SK-MEL-5 (cell line): Measurements from ENCODE around the gene JADE2. TPM values are rescaled to one million over a fixed set of nuclear protein-coding genes. Genes with fewer than 3 reads are reported as not detected.

ENCODE experiments used
- DNase-seq: peaks from one replicate; pipeline ENCODE4 v3.0.0-alpha.2; 2016; ENCODE audit warnings: low read depth, low spot score
- in situ Hi-C: cut with HindIII; loops from 2 replicates; pipeline ENCODE4 v1.10.0; 2016; ENCODE audit warnings: low sequenced_read_pairs, high pct_unique_total_duplicates, low pct_unique_long_range_greater_than_20kb
- total RNA-seq: library from RNA; depleted of rRNA; stranded (reverse); fragments of >200 nt; shearing (Covaris generic); gene quantifications from 2 replicates; pipeline ENCODE4 v1.2.3, GENCODE V29; 2014

Gene JADE2
- total RNA-seq, 1 experiment from 2014 or later, result 21.8 TPM

DNA sequence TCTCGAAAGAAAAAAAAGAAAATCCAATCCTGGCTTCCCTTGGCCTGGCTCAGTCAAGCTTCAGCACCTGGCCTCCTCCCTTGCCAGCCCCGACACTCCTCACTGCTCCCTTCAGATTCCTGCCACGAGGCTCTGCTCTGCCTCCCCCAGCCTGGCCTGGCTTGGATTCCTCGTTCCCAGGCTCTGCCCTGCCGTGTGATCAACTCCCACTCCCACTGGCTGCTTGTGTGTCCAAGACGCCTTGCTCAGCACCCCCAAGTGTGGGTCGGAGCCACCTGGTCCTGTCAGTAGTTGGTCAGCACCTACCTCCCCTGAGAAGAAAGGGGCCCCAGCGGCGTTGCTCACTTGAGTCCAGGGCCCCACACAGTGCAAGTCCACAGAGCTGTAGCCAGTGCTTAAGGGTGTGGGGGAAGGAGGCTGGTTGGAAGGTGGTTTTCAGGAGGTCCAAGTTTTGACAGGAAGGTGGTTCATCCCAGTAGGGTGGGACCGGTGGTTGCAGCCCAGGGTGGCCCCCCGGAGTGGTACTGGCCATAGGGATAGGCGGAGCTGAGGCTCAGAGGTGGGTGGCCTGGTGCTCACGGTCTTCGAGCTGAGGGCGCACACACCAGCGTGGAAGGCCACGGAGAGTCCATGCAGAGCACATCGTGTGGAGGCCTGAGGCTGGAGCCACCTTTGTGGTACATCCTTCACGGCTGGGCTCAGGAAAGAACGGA, 46.4 kb downstream of the JADE2 start:
- DNase-seq, result no peak
- in situ Hi-C loops, result no loop called here

DNA sequence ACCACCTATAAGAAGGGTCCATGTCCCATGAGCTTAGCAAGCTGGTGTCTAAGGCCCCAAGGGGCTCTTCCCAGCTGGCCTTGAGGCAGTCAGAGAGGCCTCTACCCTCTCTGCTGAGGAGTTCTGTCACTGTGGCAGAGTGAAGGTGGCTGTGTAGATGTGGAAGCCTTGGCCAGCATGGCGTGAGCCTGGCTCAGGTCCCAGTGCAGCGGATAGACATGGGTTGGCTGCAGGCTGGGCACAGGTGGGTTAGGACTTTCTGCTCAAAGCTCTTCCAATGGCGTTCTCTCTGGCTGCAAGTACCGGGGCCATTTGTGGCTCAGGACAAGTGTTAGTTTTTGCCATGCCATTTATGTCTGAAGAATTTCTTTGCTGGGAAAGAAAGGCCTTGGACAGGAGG, 47.3 kb downstream of the JADE2 start:
- in situ Hi-C loops, result no loop called here
- DNase-seq, result no peak

DNA sequence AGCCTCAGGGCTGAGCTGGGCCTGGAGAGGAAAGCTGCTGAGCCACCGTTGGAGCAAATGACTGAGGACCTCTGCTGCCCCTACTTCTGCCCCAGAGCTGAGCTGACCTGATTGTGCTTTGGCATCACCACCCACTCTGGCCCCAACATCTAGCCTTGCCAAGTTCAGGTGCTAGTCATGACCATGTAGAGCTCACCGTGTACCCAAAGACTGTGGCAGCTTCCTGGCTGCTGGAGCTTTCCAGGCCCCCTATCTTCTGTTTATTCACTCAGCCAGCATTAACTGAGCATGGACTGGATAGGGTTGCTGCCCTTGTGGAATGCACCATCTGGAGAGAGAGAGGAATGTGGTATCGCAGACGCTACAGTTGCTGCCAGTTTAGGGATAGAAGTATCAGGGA, 49.1 kb downstream of the JADE2 start:
- no peak for DNase-seq
- in situ Hi-C loops, result no loop called here

GRCh38 chr5:134575316-134575715, 49.8 kb downstream of the JADE2 start:
- no peak for DNase-seq
- in situ Hi-C loops, result no loop called here

GRCh38 chr5:134576386-134577021, 51.0 kb downstream of the JADE2 start:
- in situ Hi-C loops, result no loop called here
- DNase-seq, result no peak

DNA sequence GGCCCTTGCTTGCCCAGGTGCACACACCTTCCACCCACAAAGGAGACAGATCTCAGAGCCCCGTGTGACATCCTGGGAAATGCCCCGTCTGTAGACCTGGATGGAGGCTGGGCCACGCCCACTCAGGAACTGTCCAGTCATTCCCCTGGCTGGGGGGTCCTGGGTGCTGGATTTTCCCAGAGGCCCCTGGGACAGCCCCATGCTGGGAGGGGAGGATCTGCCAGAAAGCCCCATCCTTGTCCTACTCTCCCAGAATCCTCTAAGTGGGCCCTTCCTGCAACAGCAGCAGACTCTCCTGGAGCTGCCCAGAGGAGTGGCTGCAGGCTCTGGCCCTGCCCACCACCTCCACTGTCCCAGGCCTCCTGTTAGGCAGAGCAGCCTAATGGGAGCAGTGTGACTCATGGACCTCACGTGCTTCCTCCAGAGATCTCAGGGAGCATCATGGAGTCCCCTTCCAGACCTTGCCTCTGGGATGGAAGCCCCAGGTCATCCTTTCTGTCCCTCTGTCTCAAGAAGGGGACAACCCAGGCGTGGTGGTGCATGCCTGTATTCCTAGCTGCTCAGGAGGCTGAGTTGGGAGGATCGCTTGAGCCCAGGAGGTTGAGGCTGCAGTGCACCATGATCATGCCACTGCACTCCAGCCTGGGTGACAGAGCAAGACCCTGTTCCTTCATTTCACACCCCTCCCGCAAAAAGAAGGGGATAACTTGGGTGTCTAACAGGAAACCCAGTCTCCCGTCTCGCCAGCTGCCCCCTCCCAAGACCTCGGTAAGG, 51.7 kb downstream of the JADE2 start:
- in situ Hi-C loops, result no loop called here
- peak; percentile 57 for DNase-seq

DNA sequence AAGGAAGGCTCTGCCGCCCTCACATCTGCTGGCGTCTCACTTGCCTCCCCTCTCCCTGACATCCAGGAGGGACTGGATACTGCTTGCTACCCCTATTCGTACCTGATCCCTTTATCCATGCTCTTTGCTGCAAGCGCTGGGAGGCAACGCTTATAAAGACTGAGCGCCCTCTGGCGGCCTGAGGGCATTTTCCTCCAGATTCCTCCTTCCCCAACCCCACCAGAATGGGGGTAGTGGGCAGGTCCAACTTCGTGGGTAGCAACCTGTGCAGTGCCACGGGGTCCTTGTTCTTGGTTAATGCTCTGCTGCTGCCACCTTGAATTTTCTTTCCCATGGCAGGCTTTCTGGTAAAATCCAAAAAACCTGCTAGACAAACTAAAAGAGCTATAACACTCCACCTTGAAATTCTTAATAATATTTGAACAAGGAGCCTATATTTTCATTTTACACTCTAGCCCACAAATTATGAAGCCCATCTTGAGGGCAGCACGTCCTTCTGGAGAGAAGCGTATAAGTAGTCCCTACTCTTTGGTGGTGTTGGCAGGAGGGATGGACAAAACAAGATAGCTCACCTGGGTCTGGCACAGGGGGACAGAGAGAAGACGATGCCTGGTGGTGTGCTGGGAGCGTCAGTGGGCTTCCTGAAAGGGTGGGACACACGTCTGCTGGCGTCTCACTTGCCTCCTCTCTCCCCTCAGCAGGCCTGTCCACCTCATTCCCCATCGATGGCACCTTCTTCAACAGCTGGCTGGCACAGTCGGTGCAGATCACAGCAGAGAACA, 52.5 kb downstream of the JADE2 start:
- in situ Hi-C loops, result no loop called here
- peak; percentile 86 for DNase-seq

DNA sequence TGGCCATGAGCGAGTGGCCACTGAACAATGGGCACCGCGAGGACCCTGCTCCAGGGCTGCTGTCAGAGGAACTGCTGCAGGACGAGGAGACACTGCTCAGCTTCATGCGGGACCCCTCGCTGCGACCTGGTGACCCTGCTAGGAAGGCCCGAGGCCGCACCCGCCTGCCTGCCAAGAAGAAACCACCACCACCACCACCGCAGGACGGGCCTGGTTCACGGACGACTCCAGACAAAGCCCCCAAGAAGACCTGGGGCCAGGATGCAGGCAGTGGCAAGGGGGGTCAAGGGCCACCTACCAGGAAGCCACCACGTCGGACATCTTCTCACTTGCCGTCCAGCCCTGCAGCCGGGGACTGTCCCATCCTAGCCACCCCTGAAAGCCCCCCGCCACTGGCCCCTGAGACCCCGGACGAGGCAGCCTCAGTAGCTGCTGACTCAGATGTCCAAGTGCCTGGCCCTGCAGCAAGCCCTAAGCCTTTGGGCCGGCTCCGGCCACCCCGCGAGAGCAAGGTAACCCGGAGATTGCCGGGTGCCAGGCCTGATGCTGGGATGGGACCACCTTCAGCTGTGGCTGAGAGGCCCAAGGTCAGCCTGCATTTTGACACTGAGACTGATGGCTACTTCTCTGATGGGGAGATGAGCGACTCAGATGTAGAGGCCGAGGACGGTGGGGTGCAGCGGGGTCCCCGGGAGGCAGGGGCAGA, 53.3 kb downstream of the JADE2 start:
- in situ Hi-C loops, result no loop called here

DNA sequence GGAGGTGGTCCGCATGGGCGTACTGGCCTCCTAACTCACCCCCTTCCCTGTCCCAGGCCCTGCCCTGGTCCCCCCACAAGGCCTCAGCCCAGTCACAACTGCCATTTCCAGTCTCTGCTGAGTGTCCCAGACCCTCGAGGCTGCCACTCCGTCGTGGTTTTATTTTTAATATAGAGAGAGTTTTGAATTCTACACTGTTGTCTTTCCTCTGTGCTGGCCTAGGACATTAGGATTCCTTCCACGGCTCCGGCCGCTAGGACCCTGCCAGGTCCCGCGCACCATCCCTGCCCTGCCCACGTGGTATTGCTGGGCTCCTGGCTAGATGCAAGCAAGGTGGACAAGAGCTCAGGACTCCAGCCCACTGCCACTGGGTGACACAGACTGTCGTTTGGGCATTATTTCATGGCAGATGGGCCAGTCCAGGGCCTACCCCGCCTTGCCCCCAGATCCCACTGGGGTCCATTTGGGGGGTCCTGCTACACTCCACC, 53.9 kb downstream of the JADE2 start:
- DNase-seq, result no peak
- in situ Hi-C loops, result no loop called here

More for the DNA sequence above, 53.3 kb downstream of the JADE2 start:
- no peak for DNase-seq

DNA sequence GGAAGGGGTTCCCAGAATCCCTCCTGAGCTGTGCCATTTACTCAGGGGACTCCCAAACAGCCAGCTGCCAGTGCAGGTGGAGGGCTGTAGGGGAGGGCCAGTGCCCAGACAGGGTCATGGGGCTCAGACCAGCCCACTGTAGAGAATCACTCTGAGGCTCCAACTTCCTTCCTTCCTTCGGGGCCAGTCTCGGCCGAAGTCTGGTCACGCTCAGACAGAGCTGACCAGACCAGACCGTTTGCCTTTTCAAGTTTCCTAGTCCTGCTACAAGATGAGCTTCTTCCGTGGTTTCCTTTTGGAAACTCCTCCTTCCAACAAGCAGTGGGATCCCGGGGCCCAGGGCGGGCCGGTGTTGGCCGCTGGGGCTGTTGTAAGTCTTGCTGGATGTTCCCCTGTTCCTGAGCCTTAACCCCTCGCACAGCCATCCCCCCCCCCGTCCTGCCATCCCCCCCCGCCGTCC, 54.6 kb downstream of the JADE2 start:
- DNase-seq, result no peak
- in situ Hi-C loops, result no loop called here

DNA sequence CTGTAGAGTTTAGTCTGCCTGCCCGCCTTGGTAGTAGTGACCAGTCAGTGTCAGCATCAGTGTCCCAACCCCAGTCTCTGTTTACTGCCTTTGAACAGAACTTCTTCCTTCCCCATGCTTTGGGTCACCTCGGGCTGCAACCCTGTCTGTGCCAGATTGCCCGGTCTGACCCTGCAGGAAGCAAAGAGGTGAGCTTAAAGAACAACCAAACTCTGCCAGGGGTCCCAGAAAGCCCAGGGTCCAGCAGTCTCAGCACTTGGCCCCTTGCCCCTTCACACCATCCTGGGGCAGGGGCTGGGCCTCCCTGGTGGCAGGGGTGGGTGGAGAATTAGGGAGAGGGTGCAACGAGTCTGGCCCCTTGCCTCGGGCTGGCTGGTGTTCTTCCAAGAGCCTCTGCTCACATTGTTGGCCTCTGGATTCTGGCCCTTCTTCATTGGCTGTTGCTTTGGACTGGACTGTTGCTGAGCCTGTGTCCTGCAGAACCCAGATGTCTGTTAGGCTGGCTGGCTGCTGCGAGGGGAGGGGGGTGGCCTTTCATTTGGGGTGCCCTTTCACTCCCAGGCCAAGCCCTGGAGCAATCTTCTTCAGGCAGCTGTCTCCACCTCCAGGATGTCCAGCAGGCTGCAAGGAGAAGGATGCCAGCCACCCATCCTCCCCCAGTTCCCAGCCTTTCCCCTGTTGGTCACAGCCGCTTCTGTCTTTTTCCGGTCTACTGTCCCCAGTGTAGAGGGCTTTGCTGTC, 55.9 kb downstream of the JADE2 start:
- DNase-seq, result no peak
- in situ Hi-C loops, result no loop called here

DNA sequence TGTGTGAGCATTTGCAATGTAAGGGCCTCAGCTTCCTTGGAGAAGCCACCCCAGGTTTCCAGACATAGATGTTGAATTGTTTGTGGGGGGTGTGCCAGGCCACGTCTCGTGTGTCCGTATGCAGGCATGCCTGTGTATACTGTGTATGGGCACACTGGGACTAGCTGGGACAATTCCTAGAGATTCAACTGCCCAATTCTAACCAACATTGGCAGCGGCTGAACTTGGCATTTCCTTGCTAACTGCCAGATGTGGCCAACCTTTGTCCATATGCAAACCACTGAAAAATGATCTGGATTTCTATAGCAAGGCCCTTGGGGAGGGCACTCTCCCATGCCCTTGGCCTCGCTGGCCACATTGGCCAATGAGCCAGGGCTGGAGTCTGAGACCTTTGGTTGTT, 56.8 kb downstream of the JADE2 start:
- no peak for DNase-seq
- in situ Hi-C loops, result no loop called here

DNA sequence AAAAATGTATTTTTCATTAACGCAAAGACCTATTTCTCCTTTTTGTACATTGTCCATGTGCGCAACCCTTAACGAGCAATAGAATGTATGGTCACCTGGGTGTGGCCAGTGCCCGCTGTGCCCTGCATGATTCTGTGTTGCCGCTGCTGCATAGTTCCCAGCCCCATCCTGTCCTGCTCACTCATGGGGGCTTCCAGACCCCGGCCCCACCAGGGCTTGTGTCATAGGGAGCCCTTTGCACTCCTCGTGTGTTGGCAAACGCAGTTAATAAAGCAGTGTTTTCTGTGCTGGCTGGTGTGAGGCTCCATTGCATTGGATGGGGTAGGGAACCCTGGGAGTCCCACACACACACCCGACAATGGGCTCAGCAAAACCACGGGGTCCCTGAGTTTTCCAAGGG, 57.5 kb downstream of the JADE2 start:
- in situ Hi-C loops, result no loop called here

GRCh38 chr5:134583766-134584165, 58.3 kb downstream of the JADE2 start:
- in situ Hi-C loops, result no loop called here

More for the DNA sequence above, 57.5 kb downstream of the JADE2 start:
- DNase-seq, result no peak

GRCh38 chr5:134584662-134585061, 59.2 kb downstream of the JADE2 start:
- in situ Hi-C loops, result no loop called here
- no peak for DNase-seq

More at GRCh38 chr5:134583766-134584165, 58.3 kb downstream of the JADE2 start:
- DNase-seq, result no peak

- DNase-seq, result no peak
- in situ Hi-C loops, result no loop called here
These were observed 60.5 kb downstream of the JADE2 start for GRCh38 chr5:134585966-134586365.
